Measurements from ENCODE around the gene CREBRF.

Gene CREBRF

GRCh38 chr5:173158366-173158765, 102.2 kb downstream of the CREBRF start:
- no peak for DNase-seq

GRCh38 chr5:173159256-173159655, 103.1 kb downstream of the CREBRF start:
- no peak for DNase-seq

GRCh38 chr5:173161148-173161547, 105.0 kb downstream of the CREBRF start:
- DNase-seq = no peak

- no peak for DNase-seq
These were observed 107.1 kb downstream of the CREBRF start for GRCh38 chr5:173163219-173163618.

GRCh38 chr5:173165177-173166016, 109.2 kb downstream of the CREBRF start:
- no peak for DNase-seq

- DNase-seq = no peak
These were observed 116.0 kb downstream of the CREBRF start for GRCh38 chr5:173172166-173172565.

- no peak for DNase-seq
These were observed 119.4 kb downstream of the CREBRF start for GRCh38 chr5:173175523-173175922.

- no peak for DNase-seq
These were observed 122.3 kb downstream of the CREBRF start for GRCh38 chr5:173178369-173178910.

- no peak for DNase-seq
These were observed 124.2 kb downstream of the CREBRF start for GRCh38 chr5:173180331-173180730.

GRCh38 chr5:173187054-173187743, 131.0 kb downstream of the CREBRF start:
- no peak for DNase-seq

GRCh38 chr5:173188280-173188679, 132.1 kb downstream of the CREBRF start:
- no peak for DNase-seq
